22Rv1 (cell line): ENCODE measurements around the gene ZNF557.

ENCODE experiments used
- ZFX ChIP-seq: fragments of 450-650 bp; IDR thresholded peaks from 2 replicates; pipeline ENCODE4 v1.6.1; 2017; ENCODE audit warnings: antibody characterized with exemption, borderline replicate concordance
- TF ChIP-seq, protein P1 (sequence below): fragments of 450-650 bp; IDR thresholded peaks from 2 replicates; pipeline ENCODE4 v1.5.1; 2017; ENCODE audit warnings: mild to moderate bottlenecking

DNA sequence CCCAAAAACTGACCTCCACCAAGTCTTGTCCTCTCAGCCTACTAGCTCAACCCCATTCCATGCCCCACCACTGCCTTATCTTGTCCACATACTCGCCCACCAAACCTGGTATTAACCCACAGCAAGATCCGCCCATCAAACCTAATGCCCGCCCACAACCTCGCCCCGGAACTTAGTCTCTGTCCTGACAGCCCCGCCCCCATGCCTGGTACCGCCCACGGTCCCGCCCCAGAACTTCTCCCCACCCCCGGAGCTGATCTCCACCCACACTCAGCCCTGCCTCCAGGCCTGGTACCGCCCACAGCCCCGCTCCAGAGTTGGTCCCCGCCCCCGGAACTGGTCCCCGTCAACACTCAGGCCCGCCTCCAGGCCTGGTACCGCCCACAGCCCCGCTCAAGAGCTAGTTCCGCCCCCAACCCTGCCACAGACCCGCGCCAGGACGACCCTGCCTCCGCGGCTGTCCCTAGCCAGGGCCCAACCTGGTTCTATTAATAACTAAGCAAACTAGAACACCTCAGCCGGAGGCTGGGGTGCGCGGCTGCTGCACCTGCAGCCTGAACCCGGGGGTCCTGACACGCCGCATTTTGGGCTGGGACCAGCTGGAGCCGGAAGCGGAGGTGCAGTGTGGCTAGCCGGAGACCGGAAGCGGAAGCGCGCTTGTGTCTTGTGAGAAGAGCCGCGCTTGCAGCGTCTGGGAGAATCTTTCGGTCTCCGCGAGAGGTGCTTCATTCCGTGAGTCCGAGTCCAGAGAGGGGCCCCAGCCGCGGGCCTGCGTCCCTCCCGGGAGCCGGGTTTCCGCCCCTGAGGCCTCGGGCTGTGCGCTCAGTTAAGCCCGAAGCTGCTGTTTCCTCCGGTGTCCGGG, at the start of gene ZNF557:
- TF ChIP-seq, protein P1, sequence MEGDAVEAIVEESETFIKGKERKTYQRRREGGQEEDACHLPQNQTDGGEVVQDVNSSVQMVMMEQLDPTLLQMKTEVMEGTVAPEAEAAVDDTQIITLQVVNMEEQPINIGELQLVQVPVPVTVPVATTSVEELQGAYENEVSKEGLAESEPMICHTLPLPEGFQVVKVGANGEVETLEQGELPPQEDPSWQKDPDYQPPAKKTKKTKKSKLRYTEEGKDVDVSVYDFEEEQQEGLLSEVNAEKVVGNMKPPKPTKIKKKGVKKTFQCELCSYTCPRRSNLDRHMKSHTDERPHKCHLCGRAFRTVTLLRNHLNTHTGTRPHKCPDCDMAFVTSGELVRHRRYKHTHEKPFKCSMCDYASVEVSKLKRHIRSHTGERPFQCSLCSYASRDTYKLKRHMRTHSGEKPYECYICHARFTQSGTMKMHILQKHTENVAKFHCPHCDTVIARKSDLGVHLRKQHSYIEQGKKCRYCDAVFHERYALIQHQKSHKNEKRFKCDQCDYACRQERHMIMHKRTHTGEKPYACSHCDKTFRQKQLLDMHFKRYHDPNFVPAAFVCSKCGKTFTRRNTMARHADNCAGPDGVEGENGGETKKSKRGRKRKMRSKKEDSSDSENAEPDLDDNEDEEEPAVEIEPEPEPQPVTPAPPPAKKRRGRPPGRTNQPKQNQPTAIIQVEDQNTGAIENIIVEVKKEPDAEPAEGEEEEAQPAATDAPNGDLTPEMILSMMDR: no peak
- no peak for TF ChIP-seq ZFX
